Measurements from ENCODE around the gene GLB1L2.

GLB1L2 gene

GRCh38 chr11:134386945-134387344 is 55.2 kb downstream of the GLB1L2 start:
- no peak for DNase-seq (ENCODE audit: low spot score)

GRCh38 chr11:134387501-134387900 is 55.7 kb downstream of the GLB1L2 start:
- DNase-seq (ENCODE audit: low spot score), result no peak

DNA sequence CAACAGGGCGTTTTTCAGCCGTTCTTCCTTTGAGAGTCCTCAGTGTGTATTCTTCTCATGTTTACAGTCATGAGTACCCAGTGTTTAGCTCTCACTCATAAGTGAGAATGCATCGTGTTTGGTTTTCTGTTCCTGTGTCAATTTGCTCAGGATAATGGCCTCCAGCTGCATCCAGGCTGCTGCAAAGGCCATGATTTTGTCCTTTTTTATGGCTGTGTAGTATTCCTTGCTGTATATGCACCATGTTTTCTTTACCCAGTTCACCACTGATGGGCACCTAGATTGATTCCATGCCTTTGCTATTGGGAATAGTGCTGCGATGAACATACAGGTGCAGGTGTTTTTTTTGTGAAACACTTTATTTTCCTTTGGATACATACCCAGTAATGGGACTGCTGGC is 56.8 kb downstream of the GLB1L2 start:
- no peak for DNase-seq (ENCODE audit: low spot score)

DNA sequence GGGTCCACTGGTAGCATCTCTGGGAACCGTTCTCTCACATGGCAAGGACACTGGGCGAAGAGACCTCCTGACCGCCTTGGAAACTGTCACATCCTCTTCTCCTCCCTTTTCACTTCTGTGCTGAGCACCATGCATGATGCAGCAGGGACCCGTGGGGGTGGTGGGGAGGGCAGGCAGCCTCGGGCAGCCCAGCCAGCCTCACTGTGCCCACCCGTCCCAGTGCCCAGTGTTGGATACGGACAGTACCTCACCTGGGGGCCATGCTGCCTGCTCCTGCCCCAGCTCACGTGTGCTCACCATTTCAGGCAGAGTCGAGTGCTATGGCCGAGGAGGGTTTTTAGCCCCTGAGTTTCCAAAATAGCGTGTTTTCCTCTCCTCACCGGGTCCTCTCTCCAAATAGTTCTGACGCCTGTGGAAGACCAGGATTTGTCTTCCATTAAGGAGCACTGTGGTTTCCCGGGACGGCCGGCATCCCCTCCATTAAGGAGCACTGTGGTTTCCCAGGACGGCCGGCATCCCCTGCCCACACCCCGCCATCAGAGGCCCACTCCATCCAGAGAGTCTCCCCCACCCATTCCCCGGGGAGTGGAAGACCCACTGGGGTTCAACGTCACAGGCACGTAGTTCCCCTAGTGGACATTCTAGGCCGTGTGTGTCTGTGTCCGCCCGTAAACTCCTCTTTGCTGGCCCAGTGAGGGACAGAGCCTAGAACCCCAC is 57.8 kb downstream of the GLB1L2 start:
- no peak for DNase-seq (ENCODE audit: low spot score)

DNA sequence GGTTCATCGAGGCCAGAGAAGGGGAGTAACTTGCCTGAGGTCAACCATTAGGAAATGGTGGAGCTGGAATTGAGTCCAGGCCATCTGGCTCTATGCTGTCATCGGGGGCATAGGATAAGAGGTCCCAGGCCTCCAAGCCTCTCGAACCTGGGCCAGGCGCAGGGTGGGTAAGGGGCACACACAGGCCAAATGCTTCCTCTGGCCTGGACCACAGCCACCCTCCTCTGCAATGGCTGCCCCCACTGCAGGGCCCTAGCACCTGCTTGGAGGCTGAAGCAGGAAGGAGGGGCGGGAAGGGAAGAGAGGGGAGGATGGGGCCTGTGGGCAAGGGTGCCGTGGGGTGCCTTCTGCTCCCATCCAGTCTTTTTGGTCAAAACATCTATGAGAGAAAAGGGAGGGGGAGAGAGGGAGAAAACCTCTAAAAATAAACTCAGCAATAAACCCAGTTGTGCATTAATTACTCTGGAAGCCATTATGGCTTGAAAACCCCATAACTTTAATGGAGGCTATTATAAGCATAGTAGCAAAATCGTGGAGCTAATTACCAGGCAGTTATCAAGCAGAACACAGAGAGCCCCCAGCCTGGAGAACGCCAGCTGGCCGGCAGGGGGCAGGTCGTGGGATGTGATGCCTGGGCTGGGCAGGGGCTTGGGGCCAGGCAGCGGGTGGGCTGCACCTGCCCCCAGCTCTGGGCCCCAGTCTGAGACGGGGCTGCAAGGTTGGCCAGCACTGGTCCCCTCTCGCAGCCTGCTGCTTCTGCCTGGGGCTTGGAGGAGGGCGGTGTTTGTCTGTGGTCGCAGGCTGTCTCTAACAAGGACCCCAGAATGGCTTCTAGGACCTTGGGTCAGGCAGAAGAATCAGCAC is 59.1 kb downstream of the GLB1L2 start:
- DNase-seq (ENCODE audit: low spot score), result no peak

DNA sequence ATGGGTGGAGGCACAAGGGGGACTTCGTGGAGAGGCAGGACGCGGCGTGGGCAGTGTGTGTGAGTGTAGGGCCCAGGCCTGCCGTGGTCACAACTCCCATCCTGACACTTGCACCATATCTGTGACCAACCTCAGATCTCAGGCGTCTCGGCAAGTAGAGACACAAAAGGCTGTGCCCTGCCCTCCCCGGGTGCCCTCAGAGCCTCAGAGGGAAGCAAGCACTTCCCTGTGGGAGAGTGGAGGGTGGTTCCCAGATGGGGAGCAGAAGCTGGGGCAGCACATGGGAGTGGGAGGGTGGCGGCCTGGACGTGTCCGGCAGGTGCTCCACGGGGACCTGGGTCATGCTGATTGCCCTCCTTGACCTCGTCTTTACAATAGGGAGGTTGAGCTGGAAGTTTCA is 59.9 kb downstream of the GLB1L2 start:
- no peak for DNase-seq (ENCODE audit: low spot score)

GRCh38 chr11:134392953-134393615 is 61.3 kb downstream of the GLB1L2 start:
- DNase-seq (ENCODE audit: low spot score), result no peak

DNA sequence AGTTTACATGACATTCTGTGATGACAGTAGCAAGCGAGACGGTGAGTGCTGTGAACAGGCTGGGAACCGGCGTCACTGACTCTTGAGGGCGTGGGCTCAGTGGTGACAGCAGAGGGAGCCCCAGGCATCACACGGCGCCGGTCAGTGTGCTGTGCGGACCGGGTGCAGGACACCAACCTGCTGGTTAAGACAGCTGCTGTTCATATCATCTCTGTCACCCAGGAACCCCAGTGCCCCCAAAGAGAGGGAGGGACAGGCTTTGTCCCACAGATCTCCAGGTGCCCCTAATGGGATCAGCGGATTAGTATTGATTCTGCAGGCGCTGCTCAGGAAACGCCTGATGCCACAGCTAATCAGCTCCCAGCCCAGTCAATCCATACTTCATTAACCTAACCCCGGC is 61.9 kb downstream of the GLB1L2 start:
- DNase-seq (ENCODE audit: low spot score), result no peak

DNA sequence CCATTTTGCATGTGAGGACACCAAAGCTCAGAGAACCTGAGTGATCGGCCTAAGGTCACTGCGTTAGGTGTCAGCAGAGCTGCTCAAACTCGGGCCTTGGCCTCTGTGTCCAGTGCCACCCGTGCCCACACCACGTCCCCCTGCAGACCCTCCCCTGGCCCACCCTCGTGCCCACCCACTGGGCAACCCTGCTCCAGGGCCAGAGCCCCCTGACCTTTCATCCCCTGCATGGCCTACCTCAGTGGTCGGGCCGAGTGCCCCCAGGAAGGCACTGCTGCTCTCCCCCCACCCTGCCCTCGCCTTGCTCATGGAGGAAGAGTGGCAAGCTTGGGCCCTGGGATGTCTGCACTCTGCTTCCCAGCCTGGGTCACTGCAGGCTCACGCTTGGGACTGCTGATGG is 62.5 kb downstream of the GLB1L2 start:
- no peak for DNase-seq (ENCODE audit: low spot score)

- DNase-seq (ENCODE audit: low spot score), result no peak
Observed at GRCh38 chr11:134395002-134395401, 63.2 kb downstream of the GLB1L2 start.

GRCh38 chr11:134397304-134398078 is 65.7 kb downstream of the GLB1L2 start:
- DNase-seq (ENCODE audit: low spot score), result no peak

DNA sequence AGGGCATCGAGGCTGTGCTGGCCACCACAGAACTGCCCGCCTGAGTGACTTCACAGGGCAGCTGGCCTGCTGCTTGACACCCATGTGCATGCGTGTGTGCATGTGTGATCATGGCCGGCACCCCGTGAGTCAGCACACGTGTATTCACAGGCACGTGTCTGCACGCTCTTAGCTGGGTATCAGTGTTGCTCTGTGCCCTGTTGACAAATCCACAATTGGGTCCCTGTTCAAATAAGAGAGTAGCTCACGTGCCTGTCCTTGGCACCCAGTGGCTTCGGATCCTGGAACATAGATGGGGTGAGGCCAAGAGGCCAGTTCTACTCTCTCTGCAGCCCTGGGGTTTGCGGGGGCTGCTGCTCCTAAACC is 66.3 kb downstream of the GLB1L2 start:
- DNase-seq (ENCODE audit: low spot score), result peak; percentile 24

DNA sequence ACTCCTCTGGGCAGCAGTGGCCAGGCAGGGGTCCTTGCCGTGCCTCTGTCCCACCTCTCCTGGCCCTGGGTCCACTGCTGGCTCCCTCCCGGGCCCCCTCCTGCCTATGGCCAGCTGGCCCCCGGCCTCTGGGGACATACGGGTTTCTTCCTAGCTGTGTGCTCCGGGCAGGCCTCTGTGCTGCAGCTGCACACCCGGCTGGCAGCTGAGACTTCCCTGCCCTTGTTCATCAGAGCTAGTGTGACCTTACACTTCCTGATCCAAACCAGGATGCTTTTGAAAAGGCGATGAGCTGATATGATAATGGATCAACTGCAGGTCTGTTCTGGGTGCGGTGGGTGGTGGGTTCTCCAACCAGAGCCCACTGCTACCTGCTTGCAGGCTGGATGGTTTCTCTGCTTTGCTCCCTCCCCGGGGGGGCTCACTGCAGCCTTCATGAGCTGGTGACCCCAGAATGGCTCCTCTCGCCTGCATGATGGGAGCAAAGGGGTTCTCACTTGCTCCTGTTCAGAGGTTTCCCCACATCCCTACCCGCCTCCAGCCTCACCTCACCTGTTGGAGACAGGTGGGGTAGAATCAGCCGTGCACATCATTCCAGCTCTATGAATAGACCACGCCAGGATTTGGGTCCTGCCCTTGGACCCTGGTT is 67.0 kb downstream of the GLB1L2 start:
- no peak for DNase-seq (ENCODE audit: low spot score)

GRCh38 chr11:134399293-134399654 is 67.5 kb downstream of the GLB1L2 start:
- no peak for DNase-seq (ENCODE audit: low spot score)

DNA sequence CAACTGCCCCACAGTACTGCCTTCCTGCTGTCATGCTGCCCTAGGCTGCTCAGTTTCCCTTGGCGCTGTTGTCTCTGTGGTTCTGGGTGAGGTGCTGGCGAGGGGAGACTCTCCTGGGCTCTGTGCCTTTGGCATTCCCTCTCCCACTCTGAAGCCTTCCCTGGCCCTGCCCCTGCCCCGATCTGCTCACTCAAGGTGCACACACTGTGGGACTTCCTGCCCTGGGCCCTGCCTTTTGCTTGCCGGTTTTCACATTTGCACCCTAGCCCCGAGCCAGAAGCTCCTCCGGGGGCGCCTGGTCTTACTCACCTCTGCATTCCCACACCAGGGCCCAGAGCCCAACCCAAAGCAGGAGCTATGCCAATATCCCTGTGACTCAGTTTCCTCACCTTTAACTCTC is 68.2 kb downstream of the GLB1L2 start:
- no peak for DNase-seq (ENCODE audit: low spot score)

DNA sequence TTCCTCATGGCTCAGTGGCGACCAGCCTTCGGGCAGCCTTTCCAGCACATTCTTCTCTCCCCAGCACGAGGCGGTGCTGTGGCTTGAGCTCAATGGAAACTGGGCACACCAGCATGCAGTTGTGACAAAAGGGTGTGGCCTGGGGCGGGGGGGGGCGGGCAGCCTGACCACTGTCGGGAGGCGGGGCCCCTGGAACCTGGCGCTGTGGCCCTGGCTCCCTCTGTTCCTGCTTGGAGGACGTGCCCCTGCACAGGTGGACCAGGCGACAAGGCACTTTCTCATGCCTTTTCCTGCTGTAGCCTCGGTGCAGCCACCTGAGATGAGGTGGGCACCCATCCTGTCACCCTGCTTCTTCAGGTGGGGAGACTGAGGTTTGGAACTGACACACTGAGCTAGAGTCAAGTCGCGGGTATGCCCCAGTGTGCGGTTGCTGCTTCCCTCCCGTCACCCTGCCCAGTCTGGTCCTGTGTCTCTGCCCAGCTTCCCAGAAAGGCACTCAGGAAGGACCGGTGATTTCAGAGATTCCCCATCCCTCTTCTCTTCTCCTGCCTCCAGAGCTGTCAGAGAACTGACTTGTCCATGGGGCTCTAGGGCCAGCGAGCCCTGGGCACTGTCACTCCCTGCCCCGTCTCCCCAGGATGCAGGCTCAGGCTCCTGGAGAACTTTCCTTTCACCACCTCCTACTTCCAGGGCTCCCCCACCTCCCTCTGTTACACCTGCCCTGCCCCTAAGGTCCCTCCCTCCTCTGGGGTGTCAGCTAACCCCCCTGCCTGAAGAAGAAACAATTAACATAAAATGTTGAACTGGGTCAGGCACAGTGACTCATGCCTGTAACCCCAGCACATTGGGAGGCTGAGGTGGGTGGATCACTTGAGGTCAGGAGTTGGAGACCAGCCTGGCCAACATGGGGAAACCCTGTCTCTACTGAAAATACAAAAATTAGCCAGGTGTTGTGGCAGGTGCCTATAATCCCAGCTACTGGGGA is 70.3 kb downstream of the GLB1L2 start:
- DNase-seq (ENCODE audit: low spot score), result no peak

DNA sequence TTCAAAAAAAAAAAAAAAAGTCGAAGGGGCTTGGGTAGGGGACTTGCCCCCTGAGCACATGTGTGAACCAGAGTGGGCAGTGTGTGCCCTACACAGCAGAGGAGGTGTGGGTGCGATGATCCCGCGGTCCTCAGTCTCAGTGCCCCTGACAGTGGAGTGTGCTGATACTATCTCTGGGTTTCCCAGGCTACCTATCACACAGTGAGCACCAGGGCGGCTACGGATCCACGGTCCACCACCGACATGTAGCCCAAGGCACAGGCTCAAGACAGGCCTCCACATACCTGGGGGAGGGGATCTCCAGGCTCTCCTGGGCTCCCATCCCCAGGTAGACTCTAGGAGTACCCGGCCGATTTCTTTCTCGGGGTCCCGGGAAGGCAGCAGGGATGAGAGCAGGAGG is 71.1 kb downstream of the GLB1L2 start:
- DNase-seq (ENCODE audit: low spot score), result no peak

DNA sequence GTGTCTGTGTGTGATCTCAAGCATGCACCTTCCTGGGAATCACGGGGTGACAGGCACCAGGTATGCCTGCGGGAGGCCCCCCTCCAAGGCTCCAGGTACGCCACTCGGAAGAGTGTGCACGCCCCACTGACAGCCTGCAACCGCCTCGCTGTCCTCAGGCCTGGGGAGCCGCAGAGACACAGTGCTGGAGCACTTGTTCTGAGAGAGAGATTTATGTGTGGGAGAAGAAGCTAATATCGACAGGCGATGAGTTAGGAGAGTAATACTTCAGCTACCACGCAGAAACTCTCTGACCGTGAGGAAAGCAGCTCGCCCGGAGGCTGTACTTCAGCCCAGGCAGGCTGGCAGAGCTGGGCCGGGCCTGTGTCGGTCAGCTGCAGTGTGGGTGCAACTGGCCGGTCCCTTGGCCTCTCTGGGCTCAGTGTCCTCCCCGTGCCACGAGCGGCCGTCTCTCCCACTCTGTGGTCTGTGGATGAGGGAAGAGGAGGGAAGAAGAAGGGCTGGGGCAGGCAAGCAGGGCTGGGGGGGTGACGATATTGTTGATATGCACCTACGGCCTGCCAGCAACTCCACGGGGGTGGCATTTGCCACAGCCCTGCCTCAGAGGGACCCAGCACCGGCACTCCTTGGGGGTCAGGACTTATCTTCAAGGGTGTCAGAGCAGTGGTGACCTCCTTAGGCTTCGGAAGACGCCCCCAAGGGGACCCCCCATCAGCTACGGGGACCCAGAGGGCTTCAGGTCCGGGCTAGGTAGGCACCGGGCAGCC is 73.0 kb downstream of the GLB1L2 start:
- DNase-seq (ENCODE audit: low spot score), result no peak

DNA sequence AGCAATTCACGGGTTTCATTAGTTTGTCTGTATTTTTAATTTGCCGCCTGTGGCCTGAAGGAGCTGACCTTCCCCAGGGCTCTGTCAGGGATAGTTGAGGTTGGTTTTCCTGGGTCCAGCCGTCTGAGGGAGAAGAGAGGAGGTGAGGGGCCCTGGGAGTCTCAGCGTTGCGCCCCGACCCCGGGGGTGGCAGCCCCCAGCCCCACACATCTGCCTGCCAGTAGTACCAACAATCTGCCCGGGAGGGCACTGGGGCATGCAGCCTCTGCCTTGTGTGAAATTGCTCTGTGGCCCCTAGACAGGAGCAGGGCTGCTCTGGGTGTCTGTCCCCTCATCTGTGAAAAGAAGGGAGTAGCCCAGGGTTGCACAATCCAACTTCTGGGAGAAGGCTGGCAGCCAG is 73.6 kb downstream of the GLB1L2 start:
- no peak for DNase-seq (ENCODE audit: low spot score)

- DNase-seq (ENCODE audit: low spot score), result no peak
Observed at GRCh38 chr11:134405841-134406240, 74.1 kb downstream of the GLB1L2 start.

Measured in COLO829 (cell line).